ENCODE measurements around the gene TSPAN7.

TSPAN7 gene

GRCh38 chrX:38643903-38644302 is 82.6 kb downstream of the TSPAN7 start:
- in situ Hi-C loops (cut with MboI; ENCODE audit: low sequenced_read_pairs, unreplicated experiment) = no loop called here
- DNase-seq (ENCODE audit: low spot score) = no peak
- no peak for TF ChIP-seq CTCF (IDR thresholded peaks at IDR 0.05; ENCODE audit: borderline replicate concordance, control extremely low read depth, extremely low read depth, insufficient read depth, missing control alignments)

GRCh38 chrX:38646129-38646528 is 84.8 kb downstream of the TSPAN7 start:
- no peak for DNase-seq (ENCODE audit: low spot score)
- in situ Hi-C loops (cut with MboI; ENCODE audit: low sequenced_read_pairs, unreplicated experiment) = no loop called here
- no peak for TF ChIP-seq CTCF (IDR thresholded peaks at IDR 0.05; ENCODE audit: borderline replicate concordance, control extremely low read depth, extremely low read depth, insufficient read depth, missing control alignments)

GRCh38 chrX:38649221-38649620 is 87.9 kb downstream of the TSPAN7 start:
- no peak for DNase-seq (ENCODE audit: low spot score)
- TF ChIP-seq CTCF (IDR thresholded peaks at IDR 0.05; ENCODE audit: borderline replicate concordance, control extremely low read depth, extremely low read depth, insufficient read depth, missing control alignments) = no peak
- in situ Hi-C loops (cut with MboI; ENCODE audit: low sequenced_read_pairs, unreplicated experiment) = no loop called here

- no peak for TF ChIP-seq CTCF (IDR thresholded peaks at IDR 0.05; ENCODE audit: borderline replicate concordance, control extremely low read depth, extremely low read depth, insufficient read depth, missing control alignments)
- in situ Hi-C loops (cut with MboI; ENCODE audit: low sequenced_read_pairs, unreplicated experiment) = no loop called here
- no peak for DNase-seq (ENCODE audit: low spot score)
Observed at GRCh38 chrX:38649674-38650647, 88.6 kb downstream of the TSPAN7 start.

GRCh38 chrX:38651625-38652601 is 90.6 kb downstream of the TSPAN7 start:
- in situ Hi-C loops (cut with MboI; ENCODE audit: low sequenced_read_pairs, unreplicated experiment) = no loop called here
- DNase-seq (ENCODE audit: low spot score) = peak; percentile 18
- no peak for TF ChIP-seq CTCF (IDR thresholded peaks at IDR 0.05; ENCODE audit: borderline replicate concordance, control extremely low read depth, extremely low read depth, insufficient read depth, missing control alignments)

GRCh38 chrX:38652934-38653442 is 91.6 kb downstream of the TSPAN7 start:
- in situ Hi-C loops (cut with MboI; ENCODE audit: low sequenced_read_pairs, unreplicated experiment) = no loop called here
- no peak for TF ChIP-seq CTCF (IDR thresholded peaks at IDR 0.05; ENCODE audit: borderline replicate concordance, control extremely low read depth, extremely low read depth, insufficient read depth, missing control alignments)
- no peak for DNase-seq (ENCODE audit: low spot score)

All from GM13976 (cell line).